GM21825 (cell line): ENCODE measurements around the gene ITGB2.
"Not testable (repeated sequence)": the region's sequence is repeated elsewhere in the genome, so short reads cannot be mapped to it uniquely, and the experiment has no call there.

Experiments
- ATAC-seq: cut with Tn5 transposase; IDR thresholded peaks from one replicate; pipeline ENCODE4 v1.9.1; 2021; ENCODE audit warnings: mild to moderate bottlenecking, moderate library complexity; ENCODE audit not compliant: unreplicated experiment

ITGB2 gene

GRCh38 chr21:44887126-44887806, 33.4 kb downstream of the ITGB2 start:
- ATAC-seq, result no peak

- no peak for ATAC-seq
Observed at GRCh38 chr21:44886113-44887075, 34.3 kb downstream of the ITGB2 start.

GRCh38 chr21:44885615-44886014, 35.1 kb downstream of the ITGB2 start:
- no peak for ATAC-seq

- no peak for ATAC-seq
Observed at GRCh38 chr21:44884097-44884496, 36.6 kb downstream of the ITGB2 start.

GRCh38 chr21:44883250-44883649, 37.4 kb downstream of the ITGB2 start:
- ATAC-seq, result no peak

GRCh38 chr21:44881198-44881872, 39.4 kb downstream of the ITGB2 start:
- ATAC-seq, result peak; percentile 40

- ATAC-seq, result peak; percentile 25
Observed at GRCh38 chr21:44880405-44881197, 40.1 kb downstream of the ITGB2 start.

GRCh38 chr21:44879238-44879637, 41.5 kb downstream of the ITGB2 start:
- ATAC-seq, result not testable (repeated sequence)

- ATAC-seq, result no peak
Observed at GRCh38 chr21:44878053-44878982, 42.4 kb downstream of the ITGB2 start.

GRCh38 chr21:44876849-44877575, 43.7 kb downstream of the ITGB2 start:
- no peak for ATAC-seq

- ATAC-seq, result no peak
Observed at GRCh38 chr21:44875316-44875700, 45.4 kb downstream of the ITGB2 start.

GRCh38 chr21:44874497-44875315, 46.0 kb downstream of the ITGB2 start:
- peak; percentile 7 for ATAC-seq

GRCh38 chr21:44874240-44874496, 46.5 kb downstream of the ITGB2 start:
- no peak for ATAC-seq

GRCh38 chr21:44873356-44874239, 47.1 kb downstream of the ITGB2 start, which contains the start of gene PTTG1IP:
TSS of gene PTTG1IP (minus strand) at chr21:44873690. CDS start at chr21:44873616, 74 bp downstream.
- peak; percentile 72 for ATAC-seq

GRCh38 chr21:44872649-44873355, 47.9 kb downstream of the ITGB2 start:
- no peak for ATAC-seq

GRCh38 chr21:44872323-44872648, 48.4 kb downstream of the ITGB2 start:
- ATAC-seq, result no peak
